ENCODE data around the gene LPAR1.

DNA sequence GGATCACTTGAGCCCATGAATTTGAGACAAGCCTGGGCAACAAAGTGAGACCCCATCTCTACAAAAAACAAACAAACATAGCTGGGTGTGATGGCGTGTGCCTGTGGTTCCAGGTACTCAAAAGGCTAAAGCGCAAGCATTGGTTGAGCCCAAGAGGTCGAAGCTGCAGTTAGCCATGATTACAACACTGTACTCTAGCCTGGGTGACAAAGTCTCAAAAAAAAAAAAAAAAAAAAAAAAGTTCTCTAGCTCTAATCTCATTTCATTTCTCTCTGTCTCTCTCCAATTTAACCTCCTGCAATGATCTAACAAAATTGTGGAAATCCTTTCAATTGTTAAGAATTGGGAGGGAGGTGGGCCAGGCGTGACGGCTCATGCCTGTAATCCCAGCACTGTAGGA lies 33.3 kb downstream of the LPAR1 start:
- no peak for TF ChIP-seq EP300 (IDR thresholded peaks at IDR 0.05)
- TF ChIP-seq POLR2A (IDR thresholded peaks at IDR 0.05): no peak
- TF ChIP-seq, protein P1, sequence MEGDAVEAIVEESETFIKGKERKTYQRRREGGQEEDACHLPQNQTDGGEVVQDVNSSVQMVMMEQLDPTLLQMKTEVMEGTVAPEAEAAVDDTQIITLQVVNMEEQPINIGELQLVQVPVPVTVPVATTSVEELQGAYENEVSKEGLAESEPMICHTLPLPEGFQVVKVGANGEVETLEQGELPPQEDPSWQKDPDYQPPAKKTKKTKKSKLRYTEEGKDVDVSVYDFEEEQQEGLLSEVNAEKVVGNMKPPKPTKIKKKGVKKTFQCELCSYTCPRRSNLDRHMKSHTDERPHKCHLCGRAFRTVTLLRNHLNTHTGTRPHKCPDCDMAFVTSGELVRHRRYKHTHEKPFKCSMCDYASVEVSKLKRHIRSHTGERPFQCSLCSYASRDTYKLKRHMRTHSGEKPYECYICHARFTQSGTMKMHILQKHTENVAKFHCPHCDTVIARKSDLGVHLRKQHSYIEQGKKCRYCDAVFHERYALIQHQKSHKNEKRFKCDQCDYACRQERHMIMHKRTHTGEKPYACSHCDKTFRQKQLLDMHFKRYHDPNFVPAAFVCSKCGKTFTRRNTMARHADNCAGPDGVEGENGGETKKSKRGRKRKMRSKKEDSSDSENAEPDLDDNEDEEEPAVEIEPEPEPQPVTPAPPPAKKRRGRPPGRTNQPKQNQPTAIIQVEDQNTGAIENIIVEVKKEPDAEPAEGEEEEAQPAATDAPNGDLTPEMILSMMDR (IDR thresholded peaks at IDR 0.05): no peak
